Measurements from ENCODE around the gene ZNF620. TPM values are rescaled to one million over a fixed set of nuclear protein-coding genes. Genes with fewer than 3 reads are reported as not detected.

Gene ZNF620
- polyA plus RNA-seq, 3 donors: 0.27 to 0.67 (median 0.37) TPM

DNA sequence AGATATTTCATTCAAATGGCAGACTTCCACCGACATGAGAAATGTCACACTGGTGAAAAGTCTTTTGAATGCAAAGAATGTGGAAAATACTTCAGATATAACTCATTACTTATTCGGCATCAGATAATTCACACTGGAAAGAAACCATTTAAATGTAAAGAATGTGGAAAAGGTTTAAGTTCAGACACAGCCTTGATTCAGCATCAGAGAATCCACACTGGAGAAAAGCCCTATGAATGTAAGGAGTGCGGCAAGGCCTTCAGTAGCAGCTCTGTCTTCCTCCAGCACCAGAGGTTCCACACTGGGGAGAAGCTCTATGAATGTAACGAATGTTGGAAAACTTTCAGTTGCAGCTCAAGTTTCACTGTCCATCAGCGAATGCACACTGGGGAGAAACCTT is 10.4 kb downstream of the ZNF620 start:
- peaks cover 0 to 3% of the 10 kb centered on the region in 2 donors for H3K36me3 Mint-ChIP-seq
- H3K36me3 ChIP-seq (replicated peaks in 1 of 2; ENCODE audit: control insufficient read depth in 1 of 2, insufficient read depth in 2 of 2, low read length in 2 of 2): no peaks in the 10 kb centered on the region
- intact Hi-C loops (cut with micrococcal nuclease): no loop called here
- no peak overlapping the region for H3K4me2 ChIP-seq (replicated peaks; ENCODE audit: extremely low read depth, low read length, poor library complexity, severe bottlenecking)
- no peaks in the 10 kb centered on the region for H3K4me1 ChIP-seq (ENCODE audit: control insufficient read depth in 1 of 2, insufficient read depth in 2 of 2, low read length in 2 of 2)
- H4K20me1 ChIP-seq (ENCODE audit: insufficient read depth, low read length): no peaks in the 10 kb centered on the region
- no peak overlapping the region for H3K27ac Mint-ChIP-seq
- TF ChIP-seq, protein P1, sequence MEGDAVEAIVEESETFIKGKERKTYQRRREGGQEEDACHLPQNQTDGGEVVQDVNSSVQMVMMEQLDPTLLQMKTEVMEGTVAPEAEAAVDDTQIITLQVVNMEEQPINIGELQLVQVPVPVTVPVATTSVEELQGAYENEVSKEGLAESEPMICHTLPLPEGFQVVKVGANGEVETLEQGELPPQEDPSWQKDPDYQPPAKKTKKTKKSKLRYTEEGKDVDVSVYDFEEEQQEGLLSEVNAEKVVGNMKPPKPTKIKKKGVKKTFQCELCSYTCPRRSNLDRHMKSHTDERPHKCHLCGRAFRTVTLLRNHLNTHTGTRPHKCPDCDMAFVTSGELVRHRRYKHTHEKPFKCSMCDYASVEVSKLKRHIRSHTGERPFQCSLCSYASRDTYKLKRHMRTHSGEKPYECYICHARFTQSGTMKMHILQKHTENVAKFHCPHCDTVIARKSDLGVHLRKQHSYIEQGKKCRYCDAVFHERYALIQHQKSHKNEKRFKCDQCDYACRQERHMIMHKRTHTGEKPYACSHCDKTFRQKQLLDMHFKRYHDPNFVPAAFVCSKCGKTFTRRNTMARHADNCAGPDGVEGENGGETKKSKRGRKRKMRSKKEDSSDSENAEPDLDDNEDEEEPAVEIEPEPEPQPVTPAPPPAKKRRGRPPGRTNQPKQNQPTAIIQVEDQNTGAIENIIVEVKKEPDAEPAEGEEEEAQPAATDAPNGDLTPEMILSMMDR (IDR thresholded peaks at IDR 0.05): no peak
- no peaks in the 10 kb centered on the region for H3K27me3 ChIP-seq (ENCODE audit: control insufficient read depth in 2 of 2, insufficient read depth in 2 of 2, low read length in 2 of 2)
- no peaks in the 10 kb centered on the region for H3K79me2 ChIP-seq (ENCODE audit: insufficient read depth, low read length)
- H3K4me1 Mint-ChIP-seq: no peaks in the 10 kb centered on the region
- WGBS (ENCODE audit: insufficient coverage): 100% methylated on average over 2 of the region's 5 CpGs
- H3K9ac ChIP-seq (ENCODE audit: insufficient read depth, low read length, poor library complexity, severe bottlenecking): no peak overlapping the region
- H3K27ac ChIP-seq (ENCODE audit: low read depth in 1 of 2, low read length in 2 of 2): no peak overlapping the region
- H3K4me3 ChIP-seq (replicated peaks in 1 of 3; ENCODE audit: low read depth in 2 of 3, low read length in 3 of 3): no peak overlapping the region
- no peaks in the 10 kb centered on the region for H3K27me3 Mint-ChIP-seq (ENCODE audit: low read depth in 3 of 3)
- no peak overlapping the region for H2AFZ ChIP-seq (ENCODE audit: insufficient read depth, low read depth, low read length, poor library complexity, severe bottlenecking)
- no peak overlapping the region for H3K4me3 Mint-ChIP-seq
- H3K9me3 Mint-ChIP-seq: no peaks in the 10 kb centered on the region
- DNase-seq: no peak
- H3K9me3 ChIP-seq (replicated peaks in 1 of 2; ENCODE audit: control insufficient read depth in 1 of 2, insufficient read depth in 1 of 2, low read length in 2 of 2): no peaks in the 10 kb centered on the region

DNA sequence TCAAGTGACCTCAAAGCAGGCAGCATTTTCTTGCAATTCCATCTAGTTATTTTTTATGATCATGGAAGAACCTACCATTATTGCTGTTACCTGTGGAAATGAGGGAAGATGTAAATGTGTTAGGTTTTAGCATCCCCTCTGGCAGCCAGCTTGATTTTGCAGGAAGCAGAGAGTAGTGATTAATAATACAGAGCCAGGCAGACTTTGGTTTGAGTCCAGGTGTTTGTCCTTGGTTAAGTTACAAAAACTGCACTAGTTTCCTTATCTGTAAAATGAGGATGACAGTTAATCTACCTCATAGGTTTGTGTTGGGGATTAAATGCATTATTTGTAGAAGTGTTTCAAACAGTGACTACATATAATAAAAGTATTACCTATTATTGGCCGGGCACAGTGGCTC is 12.2 kb downstream of the ZNF620 start:
- DNase-seq: no peak
- H3K9me3 ChIP-seq (replicated peaks in 1 of 2; ENCODE audit: control insufficient read depth in 1 of 2, insufficient read depth in 1 of 2, low read length in 2 of 2): no peaks in the 10 kb centered on the region
- H3K4me1 ChIP-seq (ENCODE audit: control insufficient read depth in 1 of 2, insufficient read depth in 2 of 2, low read length in 2 of 2): no peaks in the 10 kb centered on the region
- peaks cover 0 to 3% of the 10 kb centered on the region in 2 donors for H3K36me3 Mint-ChIP-seq
- no peak overlapping the region for H3K9ac ChIP-seq (ENCODE audit: insufficient read depth, low read length, poor library complexity, severe bottlenecking)
- no peak overlapping the region for H3K4me2 ChIP-seq (replicated peaks; ENCODE audit: extremely low read depth, low read length, poor library complexity, severe bottlenecking)
- no peak overlapping the region for H3K27ac Mint-ChIP-seq
- H3K27me3 ChIP-seq (ENCODE audit: control insufficient read depth in 2 of 2, insufficient read depth in 2 of 2, low read length in 2 of 2): no peaks in the 10 kb centered on the region
- TF ChIP-seq, protein P1 (IDR thresholded peaks at IDR 0.05): no peak
- no peaks in the 10 kb centered on the region for H3K79me2 ChIP-seq (ENCODE audit: insufficient read depth, low read length)
- no peaks in the 10 kb centered on the region for H3K36me3 ChIP-seq (replicated peaks in 1 of 2; ENCODE audit: control insufficient read depth in 1 of 2, insufficient read depth in 2 of 2, low read length in 2 of 2)
- H3K4me3 Mint-ChIP-seq: no peak overlapping the region
- no peak overlapping the region for H2AFZ ChIP-seq (ENCODE audit: insufficient read depth, low read depth, low read length, poor library complexity, severe bottlenecking)
- no peaks in the 10 kb centered on the region for H4K20me1 ChIP-seq (ENCODE audit: insufficient read depth, low read length)
- no peak overlapping the region for H3K4me3 ChIP-seq (replicated peaks in 1 of 3; ENCODE audit: low read depth in 2 of 3, low read length in 3 of 3)
- H3K4me1 Mint-ChIP-seq: no peaks in the 10 kb centered on the region
- H3K27me3 Mint-ChIP-seq (ENCODE audit: low read depth in 3 of 3): peaks cover 0 to 3% (median 0%) of the 10 kb centered on the region in 3 donors
- intact Hi-C loops (cut with micrococcal nuclease): no loop called here
- no CpG with 5 or more reads among the region's 1 CpG for WGBS (ENCODE audit: insufficient coverage)
- H3K9me3 Mint-ChIP-seq: no peaks in the 10 kb centered on the region
- no peak overlapping the region for H3K27ac ChIP-seq (ENCODE audit: low read depth in 1 of 2, low read length in 2 of 2)

Data from CD14-positive monocyte (primary cell).